GM21447 (cell line): ENCODE measurements around the gene PDCD4.
"Not testable (repeated sequence)": the region's sequence is repeated elsewhere in the genome, so short reads cannot be mapped to it uniquely, and the experiment has no call there.

Experiments
- ATAC-seq: cut with Tn5 transposase; IDR thresholded peaks from one replicate; pipeline ENCODE4 v1.9.1; 2021; ENCODE audit not compliant: unreplicated experiment

PDCD4 gene

GRCh38 chr10:110880012-110880411 lies 8.3 kb downstream of the PDCD4 start:
- no peak for ATAC-seq

GRCh38 chr10:110881247-110881646 lies 9.5 kb downstream of the PDCD4 start:
- no peak for ATAC-seq

GRCh38 chr10:110881905-110882304 lies 10.2 kb downstream of the PDCD4 start:
- ATAC-seq: no peak

GRCh38 chr10:110883924-110884323 lies 12.2 kb downstream of the PDCD4 start:
- ATAC-seq: no peak

GRCh38 chr10:110885932-110886674 lies 14.4 kb downstream of the PDCD4 start:
- ATAC-seq: no peak

DNA sequence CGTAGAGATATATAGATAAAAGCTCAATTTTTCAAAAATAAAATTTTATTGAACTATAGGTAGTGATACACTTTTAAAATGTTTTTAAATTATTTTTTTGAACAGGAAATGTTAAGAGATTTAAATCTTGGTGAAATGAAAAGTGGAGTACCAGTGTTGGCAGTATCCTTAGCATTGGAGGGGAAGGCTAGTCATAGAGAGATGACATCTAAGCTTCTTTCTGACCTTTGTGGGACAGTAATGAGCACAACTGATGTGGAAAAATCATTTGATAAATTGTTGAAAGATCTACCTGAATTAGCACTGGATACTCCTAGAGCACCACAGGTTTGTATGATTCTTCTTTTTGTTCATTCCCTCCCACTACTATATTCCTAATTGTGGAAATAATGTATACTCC lies 15.8 kb downstream of the PDCD4 start:
- ATAC-seq: no peak

DNA sequence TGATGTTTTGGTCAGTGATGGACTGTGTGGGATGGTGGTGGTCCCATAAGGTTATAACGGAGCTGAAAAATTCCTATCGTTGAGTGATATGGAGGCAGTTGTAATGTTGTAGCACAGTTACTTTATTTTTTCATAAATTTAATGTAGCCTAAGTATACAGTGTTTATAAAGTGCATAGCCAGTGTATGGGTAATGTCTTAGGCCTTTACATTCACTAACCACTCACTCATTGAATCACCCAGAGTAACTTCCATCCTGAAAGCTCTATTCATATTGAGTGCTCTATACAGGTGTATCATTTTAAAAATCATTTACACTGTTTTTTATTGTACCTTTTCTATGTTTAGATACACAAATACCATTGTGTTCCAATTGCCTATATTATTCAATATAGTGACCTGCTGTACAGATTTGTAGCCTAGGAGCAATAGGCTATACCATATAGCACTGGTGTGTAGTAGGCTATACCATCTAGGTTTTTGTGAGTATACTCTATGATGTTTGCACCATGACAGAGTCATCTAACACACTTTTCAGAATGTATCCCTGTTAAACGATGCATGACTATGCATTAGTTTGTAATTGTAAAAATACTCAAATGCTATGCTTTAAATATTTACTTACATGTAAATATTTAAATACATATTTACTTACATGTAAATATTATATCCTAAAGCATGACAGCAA lies 21.0 kb downstream of the PDCD4 start:
- ATAC-seq: no peak

DNA sequence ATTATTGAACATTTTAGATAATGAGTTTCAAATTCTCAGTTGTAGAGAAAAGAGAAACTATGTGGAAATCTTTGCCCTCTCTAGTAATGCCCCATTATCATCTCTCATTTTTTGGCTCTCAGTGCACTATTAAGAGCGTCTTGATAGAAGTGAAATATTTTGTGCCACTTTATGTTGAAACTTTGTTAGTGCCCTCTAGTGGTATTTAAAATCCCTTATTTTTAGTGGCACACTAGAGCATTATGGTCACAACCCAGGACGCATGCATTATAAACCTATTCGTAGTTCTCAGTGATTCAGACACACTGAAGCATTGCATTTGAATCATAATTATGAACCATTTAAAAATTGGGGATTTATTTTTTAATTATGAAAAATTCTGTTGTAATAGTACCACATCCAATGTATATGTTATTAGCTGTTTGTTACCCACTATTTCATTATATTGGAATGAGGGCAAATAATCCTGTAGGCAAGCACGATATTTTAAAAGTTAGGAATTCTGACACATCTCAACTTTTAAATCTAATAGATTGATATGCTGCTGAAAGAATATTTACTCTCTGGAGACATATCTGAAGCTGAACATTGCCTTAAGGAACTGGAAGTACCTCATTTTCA lies 21.9 kb downstream of the PDCD4 start:
- peak; percentile 90 for ATAC-seq

DNA sequence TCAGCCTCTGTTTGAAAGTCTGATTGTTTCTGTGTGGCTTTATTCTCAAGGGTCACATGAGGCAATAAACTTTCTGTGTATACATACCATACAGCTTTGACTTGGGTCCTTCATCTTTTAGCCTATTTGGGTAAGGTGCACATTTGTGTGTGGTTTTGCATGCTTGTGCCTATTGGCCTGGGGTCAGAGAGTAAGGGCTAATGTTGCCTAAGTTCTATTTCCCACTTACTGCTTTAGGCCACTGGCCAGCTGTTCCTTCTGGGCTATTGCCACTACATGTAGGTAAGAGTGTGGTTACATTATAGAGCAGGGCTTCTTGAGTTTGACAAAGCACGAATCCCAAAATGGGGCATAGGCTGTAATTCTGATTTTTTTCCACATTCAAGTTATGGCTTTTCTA lies 25.5 kb downstream of the PDCD4 start:
- ATAC-seq: no peak

DNA sequence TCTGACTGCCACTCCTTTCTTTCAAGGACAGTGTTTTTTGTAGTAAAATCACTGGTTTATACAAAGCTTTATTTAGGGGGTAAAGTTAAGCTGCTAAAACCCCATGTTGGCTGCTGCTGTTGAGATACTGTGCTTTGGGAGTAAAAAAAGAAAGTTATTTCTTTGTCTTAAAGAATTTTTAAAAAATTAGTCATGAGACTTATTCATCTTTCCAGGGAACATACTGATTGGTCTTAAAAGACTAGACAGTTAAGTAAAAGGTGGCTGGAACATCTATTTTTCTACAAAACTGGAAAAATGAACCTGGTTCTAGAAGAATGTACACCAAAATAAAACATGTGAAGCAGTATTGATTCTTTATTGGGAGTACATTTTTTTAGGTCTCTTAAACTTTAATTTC lies 26.7 kb downstream of the PDCD4 start:
- ATAC-seq: no peak

GRCh38 chr10:110900983-110901382 lies 29.3 kb downstream of the PDCD4 start:
- ATAC-seq: no peak

DNA sequence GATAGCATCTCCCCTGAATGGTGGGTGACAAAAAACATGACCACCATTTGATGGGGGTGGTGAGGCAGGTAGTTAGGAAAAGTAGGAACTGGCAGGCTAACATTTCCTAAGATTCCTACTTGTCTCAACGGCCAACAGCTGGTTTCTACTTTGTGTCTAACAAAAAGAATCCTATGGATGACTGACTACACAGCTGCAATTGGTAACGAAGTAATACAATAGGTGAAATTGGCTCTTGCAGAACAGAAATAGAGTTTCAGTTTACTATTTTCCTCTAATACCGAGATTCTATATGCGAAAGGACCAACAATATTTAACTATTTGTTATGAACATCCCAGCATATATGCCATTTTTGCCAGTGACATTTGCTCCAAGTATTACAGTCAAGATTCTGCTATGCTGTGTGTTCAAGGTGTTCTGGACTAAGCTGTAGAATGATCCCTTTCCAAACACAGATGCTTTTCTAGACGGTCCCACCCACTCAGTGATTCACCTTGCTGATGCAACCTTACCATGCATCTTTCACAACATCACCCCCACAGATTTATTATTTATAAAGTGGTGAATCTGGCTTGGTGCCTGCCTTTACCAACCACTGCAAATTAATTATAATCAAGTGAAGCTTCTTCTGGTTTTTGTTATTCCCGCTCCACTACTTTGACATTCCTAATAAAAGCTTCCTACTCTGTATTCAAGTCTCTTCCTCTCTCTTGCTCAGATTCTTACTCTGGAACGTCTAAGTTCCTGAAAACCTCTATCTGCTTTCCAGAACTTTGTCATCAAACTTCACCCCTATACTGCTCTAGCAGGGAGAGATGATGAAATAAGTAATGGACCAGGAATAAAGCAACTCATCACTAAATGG lies 30.5 kb downstream of the PDCD4 start:
- ATAC-seq: no peak

DNA sequence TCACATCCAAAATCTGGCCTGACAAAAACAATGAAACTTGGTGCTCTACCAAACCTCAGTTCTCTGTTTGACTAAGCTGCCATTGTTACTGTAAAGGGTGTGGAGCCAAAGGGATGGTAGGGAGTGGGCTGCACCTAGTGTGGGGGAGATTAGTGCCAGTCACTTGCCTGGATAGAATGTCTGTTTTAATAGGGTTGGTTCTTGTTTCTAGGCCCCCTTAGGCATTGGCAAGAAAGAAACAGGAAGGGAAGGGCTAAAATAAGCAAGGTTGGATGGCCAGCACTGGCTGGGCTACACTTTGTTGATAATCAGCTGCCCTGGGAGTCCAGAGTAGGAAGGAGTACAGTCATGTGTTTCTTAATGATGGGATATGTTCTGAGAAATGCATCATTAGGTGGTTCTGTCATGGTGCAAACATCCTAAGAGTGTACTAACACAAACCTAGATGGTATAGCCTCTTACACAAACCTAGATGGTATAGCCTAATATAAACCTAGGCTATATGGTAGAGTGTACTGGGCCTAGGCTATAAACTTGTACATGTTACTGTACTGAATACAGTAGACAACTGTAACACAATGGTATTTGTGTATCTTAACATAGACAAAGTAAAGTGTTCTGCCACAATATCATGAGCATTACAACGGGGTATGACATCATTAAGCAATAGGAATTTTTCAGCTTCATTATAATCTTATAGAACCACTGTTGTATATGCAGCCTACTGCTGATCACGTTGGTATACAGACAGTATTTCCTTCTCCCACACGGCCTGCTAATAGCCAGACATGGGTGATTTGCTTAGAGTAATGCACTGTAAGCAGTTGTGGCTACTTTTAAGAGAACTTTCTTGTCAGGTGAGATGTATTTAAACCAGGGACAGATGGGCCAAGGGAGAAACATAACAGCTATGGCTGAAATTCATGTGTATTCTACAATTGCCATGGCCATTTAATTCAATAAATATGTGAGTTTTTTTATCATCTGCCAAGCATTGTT lies 31.9 kb downstream of the PDCD4 start:
- ATAC-seq: peak; percentile 77

- no peak for ATAC-seq
Measured at GRCh38 chr10:110910138-110910537, 38.4 kb downstream of the PDCD4 start.

DNA sequence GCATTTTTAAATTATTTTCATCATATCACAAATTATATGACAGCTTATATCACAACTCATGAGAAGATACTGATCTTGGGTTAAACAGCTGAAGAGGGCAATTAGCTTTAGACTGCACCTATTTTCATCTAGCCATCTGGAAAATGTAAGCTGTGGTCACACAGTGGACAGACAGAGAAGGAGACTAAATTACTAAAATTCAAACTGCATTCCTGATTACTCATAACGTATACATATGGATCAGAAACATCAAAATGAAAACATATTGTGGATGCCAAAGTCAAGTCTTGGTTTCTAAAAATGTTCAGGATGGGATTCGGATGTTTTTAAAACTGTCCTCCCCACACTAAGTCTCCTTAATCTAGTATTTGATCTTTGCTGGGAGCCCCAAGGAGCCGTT lies 40.6 kb downstream of the PDCD4 start:
- ATAC-seq: no peak

- no peak for ATAC-seq
Measured at GRCh38 chr10:110914431-110914830, 42.7 kb downstream of the PDCD4 start.

DNA sequence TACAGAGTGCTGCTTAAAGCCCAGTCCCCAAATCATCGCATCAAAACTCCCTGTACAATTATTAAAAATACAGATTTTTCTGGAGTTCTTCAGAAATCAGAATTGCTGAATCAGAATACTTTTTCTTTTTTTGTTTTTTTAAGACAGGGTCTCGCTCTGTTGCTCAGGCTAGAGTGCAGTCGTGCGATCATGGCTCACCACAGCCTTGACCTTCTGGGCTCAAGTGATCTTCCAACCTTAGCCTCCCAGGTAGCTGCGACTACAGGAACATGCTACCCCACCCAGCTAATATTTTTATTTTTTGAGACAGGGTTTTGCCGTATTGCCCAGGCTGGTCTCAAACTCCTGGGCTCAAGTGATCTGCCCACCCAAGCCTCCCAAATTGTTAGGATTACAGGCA lies 43.3 kb downstream of the PDCD4 start:
- no peak for ATAC-seq

DNA sequence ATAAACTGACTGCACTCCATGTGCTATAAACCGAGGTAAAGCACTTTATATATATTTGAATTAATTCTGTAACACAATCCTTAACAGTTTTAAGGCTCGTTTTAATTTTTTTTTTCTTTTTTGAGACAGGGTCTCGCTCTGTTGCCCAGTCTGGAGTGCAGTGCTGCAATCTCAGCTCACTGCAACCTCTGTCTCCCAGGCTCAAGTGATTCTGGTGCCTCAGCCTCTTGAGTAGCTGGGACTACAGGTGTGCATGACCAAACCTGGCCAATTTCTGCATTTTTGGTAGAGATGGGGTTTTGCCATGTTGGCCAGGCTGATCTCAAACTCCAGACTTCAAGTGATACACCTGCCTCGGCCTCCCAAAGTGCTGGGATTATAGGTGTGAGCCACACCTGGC lies 43.9 kb downstream of the PDCD4 start:
- not testable (repeated sequence) for ATAC-seq

GRCh38 chr10:110916554-110917346 lies 45.0 kb downstream of the PDCD4 start:
- ATAC-seq: no peak
